Measurements from ENCODE around the gene GHDC. TPM values are rescaled to one million over a fixed set of nuclear protein-coding genes. Genes with fewer than 3 reads are reported as not detected.

GHDC gene
- total RNA-seq, 4 donors from 2014 or later = 10.8 to 34.6 (median 32.2) TPM

DNA sequence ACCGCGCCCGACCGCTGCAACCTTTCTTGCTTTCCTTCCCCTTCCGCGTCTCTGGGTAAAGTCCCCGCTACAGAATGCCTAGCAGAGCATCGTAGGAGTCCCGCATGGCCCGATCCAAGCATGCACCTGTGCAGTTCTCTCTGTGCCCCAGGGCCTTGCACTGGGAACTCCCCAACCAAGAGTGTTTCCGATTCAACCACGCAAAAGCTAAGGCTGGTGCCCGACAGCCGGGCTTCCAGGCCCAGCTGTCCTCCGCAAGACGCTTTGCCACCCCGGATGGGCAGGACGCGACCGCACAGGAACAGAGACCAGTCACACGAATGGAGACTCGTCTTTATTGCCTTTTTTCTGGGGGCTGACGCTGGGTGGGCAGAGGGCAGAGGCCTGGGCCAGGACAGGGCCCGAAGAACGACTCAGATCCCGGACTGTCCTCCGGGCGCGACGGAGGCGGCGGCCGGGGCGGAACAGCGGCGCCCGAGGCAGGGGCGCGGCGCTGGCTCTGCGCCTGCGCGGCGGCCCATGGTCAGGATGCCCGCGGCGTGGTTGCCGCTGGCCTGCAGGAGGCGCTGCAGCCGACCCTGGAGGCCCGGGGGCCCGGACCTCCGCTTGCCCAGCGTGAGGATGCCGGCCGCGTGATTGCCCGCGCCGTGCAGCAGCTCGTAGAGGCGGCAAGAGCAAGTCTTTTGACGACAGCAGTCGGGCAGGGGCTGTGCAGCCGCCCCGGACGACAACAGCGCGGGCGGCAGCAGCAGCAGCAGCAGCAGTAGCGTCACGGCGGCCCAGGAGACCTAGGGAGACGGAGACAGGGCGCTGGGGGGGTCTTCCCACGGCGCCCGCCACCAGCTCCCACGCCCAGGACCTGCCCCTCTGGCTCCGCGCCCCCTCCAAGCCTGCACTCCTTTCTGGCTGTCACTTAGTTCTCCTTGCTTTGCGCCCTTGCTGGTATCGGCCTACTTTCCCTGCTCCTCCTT, 10.3 kb downstream of the GHDC start:
- H3K36me3 ChIP-seq = no peaks in the 10 kb centered on the region
- peak in 2 of 3 donors; percentile 65 to 66 for TF ChIP-seq POLR2AphosphoS5 (IDR thresholded peaks at IDR 0.05)
- TF ChIP-seq EP300 (IDR thresholded peaks at IDR 0.05; ENCODE audit: low read depth) = no peak
- peak; percentile 68 for TF ChIP-seq POLR2A (IDR thresholded peaks at IDR 0.05)
- TF ChIP-seq, protein P1, sequence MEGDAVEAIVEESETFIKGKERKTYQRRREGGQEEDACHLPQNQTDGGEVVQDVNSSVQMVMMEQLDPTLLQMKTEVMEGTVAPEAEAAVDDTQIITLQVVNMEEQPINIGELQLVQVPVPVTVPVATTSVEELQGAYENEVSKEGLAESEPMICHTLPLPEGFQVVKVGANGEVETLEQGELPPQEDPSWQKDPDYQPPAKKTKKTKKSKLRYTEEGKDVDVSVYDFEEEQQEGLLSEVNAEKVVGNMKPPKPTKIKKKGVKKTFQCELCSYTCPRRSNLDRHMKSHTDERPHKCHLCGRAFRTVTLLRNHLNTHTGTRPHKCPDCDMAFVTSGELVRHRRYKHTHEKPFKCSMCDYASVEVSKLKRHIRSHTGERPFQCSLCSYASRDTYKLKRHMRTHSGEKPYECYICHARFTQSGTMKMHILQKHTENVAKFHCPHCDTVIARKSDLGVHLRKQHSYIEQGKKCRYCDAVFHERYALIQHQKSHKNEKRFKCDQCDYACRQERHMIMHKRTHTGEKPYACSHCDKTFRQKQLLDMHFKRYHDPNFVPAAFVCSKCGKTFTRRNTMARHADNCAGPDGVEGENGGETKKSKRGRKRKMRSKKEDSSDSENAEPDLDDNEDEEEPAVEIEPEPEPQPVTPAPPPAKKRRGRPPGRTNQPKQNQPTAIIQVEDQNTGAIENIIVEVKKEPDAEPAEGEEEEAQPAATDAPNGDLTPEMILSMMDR (IDR thresholded peaks at IDR 0.05) = peak; percentile 53 to 87 (median 81)
- peak overlapping the region; percentile 25 to 59 (median 41) for H3K4me3 ChIP-seq
- peaks cover 12 to 36% (median 30%) of the 10 kb centered on the region in 4 donors for H3K4me1 ChIP-seq
- intact Hi-C loops (cut with DNase I; ENCODE audit: low total_unique reads) = no loop called here
- WGBS, 2 donors (ENCODE audit: low coverage in 1 of 2) = 0 to 6% methylated on average over 4 to 38 of the region's 83 CpGs
- peak overlapping the region; percentile 81 to 86 (median 84) for H3K27ac ChIP-seq
- in situ Hi-C loops (cut with MboI; ENCODE audit: low pct_ligation_motif_present in 1 of 4, low pct_unique_long_range_greater_than_20kb in 1 of 4, low sequenced_read_pairs in 3 of 4) = no loop called here
- H3K9me3 ChIP-seq = no peaks in the 10 kb centered on the region
- peak; percentile 83 for DNase-seq
- H3K27me3 ChIP-seq = peaks cover 31% of the 10 kb centered on the region

DNA sequence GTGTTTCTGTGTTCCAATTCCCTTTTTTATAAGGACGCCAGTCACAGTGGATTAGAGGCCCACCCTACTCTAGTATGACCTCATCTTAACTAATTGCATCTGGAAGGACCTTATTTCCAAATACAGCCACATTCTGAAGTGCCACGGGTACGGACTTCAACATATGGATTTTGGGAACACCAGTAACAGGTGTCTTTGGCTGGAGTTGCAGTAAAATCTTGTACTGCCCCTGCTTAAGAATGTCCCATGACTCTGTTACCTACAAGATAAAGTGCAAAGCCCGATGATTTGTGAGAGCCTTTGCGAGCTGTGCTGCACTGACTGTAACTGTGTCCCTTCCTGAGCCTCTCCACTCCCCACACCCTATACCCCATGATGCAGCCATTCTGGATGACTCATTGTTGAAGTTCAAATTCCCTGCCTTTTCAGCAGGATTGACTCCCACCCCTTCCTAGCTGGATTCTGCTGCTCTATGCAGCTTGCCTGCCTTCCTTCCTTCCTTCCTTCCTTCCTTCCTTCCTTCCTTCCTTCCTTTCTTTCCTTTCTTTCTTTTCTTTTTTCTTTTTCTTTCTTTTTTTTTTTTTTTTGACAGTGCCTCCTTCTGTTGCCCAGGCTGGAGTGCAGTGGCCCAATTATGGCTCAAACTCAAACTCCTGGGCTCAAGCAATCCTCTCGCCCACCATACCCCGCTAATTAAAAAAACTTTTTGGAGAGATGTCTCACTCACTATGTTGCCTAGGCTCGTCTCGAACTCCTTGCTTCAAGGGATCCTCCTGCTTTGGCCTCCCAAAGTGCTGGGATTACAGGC, 11.2 kb downstream of the GHDC start:
- in situ Hi-C loops (cut with MboI; ENCODE audit: low pct_ligation_motif_present in 1 of 4, low pct_unique_long_range_greater_than_20kb in 1 of 4, low sequenced_read_pairs in 3 of 4) (no loop called here), intact Hi-C loops (cut with DNase I; ENCODE audit: low total_unique reads) (no loop called here)
- peak overlapping the region; percentile 81 to 86 (median 84) for H3K27ac ChIP-seq
- WGBS, 2 donors (ENCODE audit: low coverage in 1 of 2) = 66 to 68% methylated on average over 2 to 9 of the region's 9 CpGs
- no peak for DNase-seq
- no peak for TF ChIP-seq POLR2A (IDR thresholded peaks at IDR 0.05)
- TF ChIP-seq, protein P1 (IDR thresholded peaks at IDR 0.05) = no peak
- TF ChIP-seq POLR2AphosphoS5 (IDR thresholded peaks at IDR 0.05) = no peak
- TF ChIP-seq EP300 (IDR thresholded peaks at IDR 0.05; ENCODE audit: low read depth) = no peak
- H3K4me1 ChIP-seq = peaks cover 12 to 36% (median 30%) of the 10 kb centered on the region in 4 donors
- peaks cover 34% of the 10 kb centered on the region for H3K27me3 ChIP-seq
- peak overlapping the region; percentile 25 to 59 (median 41) for H3K4me3 ChIP-seq
- no peaks in the 10 kb centered on the region for H3K9me3 ChIP-seq
- H3K36me3 ChIP-seq = no peaks in the 10 kb centered on the region

DNA sequence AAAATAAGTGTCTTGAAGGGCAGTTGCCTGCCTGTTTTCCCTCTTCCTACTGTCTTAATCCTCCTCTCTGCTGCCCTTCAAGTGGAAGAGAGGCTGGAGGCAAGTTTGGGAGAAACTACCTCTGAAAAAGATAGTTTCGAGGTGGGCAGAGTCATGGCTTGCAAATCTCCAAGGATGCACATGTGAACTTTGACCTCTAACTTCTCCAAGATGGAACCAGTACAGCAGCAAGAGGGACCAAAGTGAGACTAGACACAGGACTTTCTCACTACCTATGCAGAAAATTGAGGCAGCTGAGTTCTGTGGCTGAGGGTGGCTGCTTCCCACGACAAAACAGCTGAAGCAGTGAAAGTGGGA, 12.5 kb downstream of the GHDC start:
- Histone ChIP-seq H3K4me1 (peaks cover 12 to 36% (median 30%) of the 10 kb centered on the region in 4 donors), H3K36me3 (no peaks in the 10 kb centered on the region), H3K27ac (no peak overlapping the region), H3K9me3 (no peaks in the 10 kb centered on the region), H3K4me3 (no peak overlapping the region), H3K27me3 (peaks cover 34% of the 10 kb centered on the region)
- WGBS, 2 donors (ENCODE audit: low coverage in 1 of 2) = 82 to 83% methylated on average over 1 to 2 of the region's 2 CpGs
- in situ Hi-C loops (cut with MboI; ENCODE audit: low pct_ligation_motif_present in 1 of 4, low pct_unique_long_range_greater_than_20kb in 1 of 4, low sequenced_read_pairs in 3 of 4) = no loop called here
- intact Hi-C loops (cut with DNase I; ENCODE audit: low total_unique reads) = no loop called here
- DNase-seq = no peak
- TF ChIP-seq POLR2AphosphoS5 (IDR thresholded peaks at IDR 0.05) (no peak), EP300 (IDR thresholded peaks at IDR 0.05; ENCODE audit: low read depth) (no peak), POLR2A (IDR thresholded peaks at IDR 0.05) (no peak)
- TF ChIP-seq, protein P1 (IDR thresholded peaks at IDR 0.05) = no peak

Data from transverse colon (tissue), 4 donors.